Measurements from ENCODE around the gene PDE4D. TPM values are rescaled to one million over a fixed set of nuclear protein-coding genes. Genes with fewer than 3 reads are reported as not detected.
"Not testable (repeated sequence)": the region's sequence is repeated elsewhere in the genome, so short reads cannot be mapped to it uniquely, and the experiment has no call there.

Gene PDE4D
- total and polyA plus RNA-seq, 2 of the 4 experiments (the other 2 are of a cell fraction) = 1.4 to 7.9 TPM

- H3K4me2 ChIP-seq (ENCODE audit: low read depth, low read length); H3K56ac ChIP-seq (ENCODE audit: extremely low read depth, insufficient read depth, low read length); DNase-seq; intact Hi-C loops (cut with micrococcal nuclease); H3K4ac ChIP-seq (ENCODE audit: low read depth, low read length); H3K9me3 ChIP-seq (ENCODE audit: control insufficient read depth, insufficient read depth, low read length); H4K8ac ChIP-seq (ENCODE audit: low read depth in 2 of 2, low read length in 2 of 2); dilution Hi-C loops (cut with HindIII; ENCODE audit: low sequenced_read_pairs, unreplicated experiment); H3K27ac ChIP-seq (ENCODE audit: insufficient read depth, low read length); H4K20me1 ChIP-seq (ENCODE audit: insufficient read depth, low read length); CTCF ChIA-PET; H3K4me3 ChIP-seq (ENCODE audit: insufficient read depth, low read depth, low read length); H2AK9ac ChIP-seq (replicated peaks; ENCODE audit: low read depth, low read length, poor library complexity); BruUV-seq (replicated peaks); ATAC-seq (ENCODE audit: low read depth); H3K79me1 ChIP-seq (ENCODE audit: low read depth in 1 of 2, low read length in 2 of 2); in situ Hi-C loops (cut with MboI; ENCODE audit: low sequenced_read_pairs); H2BK20ac ChIP-seq (ENCODE audit: low read depth, low read length); H4K91ac ChIP-seq (ENCODE audit: insufficient read depth, low read depth, low read length); H4K5ac ChIP-seq (ENCODE audit: low read depth, low read length); POLR2A ChIA-PET (ENCODE audit: unreplicated experiment); H3K23ac ChIP-seq (ENCODE audit: low read depth, low read length); H2AK5ac ChIP-seq (ENCODE audit: low read depth, low read length); H3K14ac ChIP-seq (replicated peaks; ENCODE audit: low read depth, low read length); H2BK120ac ChIP-seq (ENCODE audit: low read depth, low read length); H3K9ac ChIP-seq (ENCODE audit: low read depth, low read length); H3K9me1 ChIP-seq (ENCODE audit: insufficient read depth, low read length); H2AFZ ChIP-seq (replicated peaks; ENCODE audit: low read length, poor library complexity); H3K4me1 ChIP-seq (ENCODE audit: control insufficient read depth, insufficient read depth, low read length); H2BK5ac ChIP-seq (ENCODE audit: low read depth, low read length, poor library complexity, severe bottlenecking); H3K36me3 ChIP-seq (ENCODE audit: control insufficient read depth, insufficient read depth, low read length); H2BK15ac ChIP-seq (ENCODE audit: low read depth, low read length); H3K18ac ChIP-seq (ENCODE audit: low read depth, low read length); H3K27me3 ChIP-seq (ENCODE audit: control insufficient read depth, insufficient read depth, low read length): not testable (repeated sequence)
- no CpG with 5 or more reads among the region's 4 CpGs for WGBS, 2 experiments (ENCODE audit: extremely low coverage in 2 of 2, insufficient read length in 1 of 2)
Measured at GRCh38 chr5:59463618-59464166, 429.8 kb downstream of the PDE4D start.

All from IMR-90 (cell line).